Astrocyte of the cerebellum (primary cell): ENCODE data around the gene ROBO3.

Experiments used
- DNase-seq: peaks from one replicate; pipeline ENCODE4 v3.0.0-alpha.2; 2011; ENCODE audit warnings: low read depth
- H3K4me3 ChIP-seq: 2 replicates; pipeline ENCODE4 v1.5.1; 2011; ENCODE audit warnings: mild to moderate bottlenecking, low read depth, low read length, moderate library complexity
- CTCF ChIP-seq: IDR thresholded peaks from 2 replicates; pipeline ENCODE4 v1.5.1; 2012; ENCODE audit warnings: low read length, low read depth, moderate library complexity, mild to moderate bottlenecking; ENCODE audit errors: missing control alignments
- in situ Hi-C: cut with HindIII; loops from 2 replicates; pipeline ENCODE4 v1.10.0; 2017; ENCODE audit warnings: low sequenced_read_pairs

Gene ROBO3

GRCh38 chr11:124837491-124837856, 27.8 kb upstream of the ROBO3 start:
- in situ Hi-C loops = loop anchor here (5.0 kb wide), 1 partner anchor 215 kb away; the partner anchor contains the start of gene TBRG1

GRCh38 chr11:124838805-124839127, 26.5 kb upstream of the ROBO3 start:
- in situ Hi-C loops = loop anchor here (5.0 kb wide), 1 partner anchor 216 kb away; the partner anchor contains the start of gene TBRG1
- no peak for DNase-seq
- no peak for TF ChIP-seq CTCF
- H3K4me3 ChIP-seq = no peak overlapping the region

More at GRCh38 chr11:124837491-124837856, 27.8 kb upstream of the ROBO3 start:
- H3K4me3 ChIP-seq = no peak overlapping the region
- peak; percentile 77 for TF ChIP-seq CTCF
- peak; percentile 76 for DNase-seq

GRCh38 chr11:124839128-124839971, 25.9 kb upstream of the ROBO3 start:
- in situ Hi-C loops = loop anchor here (5.0 kb wide), 1 partner anchor 217 kb away; the partner anchor contains the start of gene TBRG1
- DNase-seq = no peak
- no peak for TF ChIP-seq CTCF
- H3K4me3 ChIP-seq = peak overlapping the region; percentile 33

GRCh38 chr11:124839972-124840621, 25.1 kb upstream of the ROBO3 start:
- no peak for DNase-seq
- H3K4me3 ChIP-seq = peak overlapping the region; percentile 33
- TF ChIP-seq CTCF = no peak
- in situ Hi-C loops = loop anchor here (5.0 kb wide), 1 partner anchor 218 kb away; the partner anchor contains the start of gene TBRG1

GRCh38 chr11:124840666-124841065, 24.6 kb upstream of the ROBO3 start:
- no peak overlapping the region for H3K4me3 ChIP-seq
- no peak for DNase-seq
- TF ChIP-seq CTCF = no peak
- in situ Hi-C loops = no loop called here

GRCh38 chr11:124841201-124841600, 24.0 kb upstream of the ROBO3 start:
- H3K4me3 ChIP-seq = no peak overlapping the region
- in situ Hi-C loops = no loop called here
- DNase-seq = no peak
- TF ChIP-seq CTCF = no peak
